GM23248 (cell line): ENCODE data around the gene RAB36. TPM values are rescaled to one million over a fixed set of nuclear protein-coding genes. Genes with fewer than 3 reads are reported as not detected.
A peak's percentile ranks its signal among the peaks of the same experiment; 100 is the strongest.

Experiments used
- DNase-seq: peaks from one replicate; pipeline ENCODE4 v3.0.0-alpha.2; 2015
- H2AFZ ChIP-seq: fragments of 200-600 bp; sonication (generic); 2 replicates; pipeline ENCODE4 v1.6.1; 2016; ENCODE audit warnings: antibody characterized with exemption
- H3F3A ChIP-seq: fragments of 200-600 bp; sonication (generic); 2 replicates; pipeline ENCODE4 v1.6.1; 2016; ENCODE audit warnings: mild to moderate bottlenecking, antibody characterized with exemption, mixed run types; ENCODE audit not compliant: insufficient read depth
- H3K27ac ChIP-seq: fragments of 200-600 bp; sonication (generic); 2 replicates; pipeline ENCODE4 v1.5.1; 2016; ENCODE audit warnings: mild to moderate bottlenecking
- H3K27me3 ChIP-seq: fragments of 200-600 bp; sonication (generic); replicated peaks from 2 replicates; pipeline ENCODE4 v1.6.1; 2016; ENCODE audit warnings: mild to moderate bottlenecking; ENCODE audit not compliant: insufficient read depth
- H3K36me3 ChIP-seq: fragments of 200-600 bp; sonication (generic); 2 replicates; pipeline ENCODE4 v1.6.1; 2016; ENCODE audit warnings: low read depth, mild to moderate bottlenecking
- H3K4me1 ChIP-seq: fragments of 200-600 bp; sonication (generic); 2 replicates; pipeline ENCODE4 v1.6.1; 2016; ENCODE audit warnings: mild to moderate bottlenecking; ENCODE audit not compliant: insufficient read depth
- H3K4me2 ChIP-seq: fragments of 200-600 bp; sonication (generic); one replicate; pipeline ENCODE4 v1.6.1; 2016; ENCODE audit warnings: mild to moderate bottlenecking; ENCODE audit not compliant: unreplicated experiment
- H3K4me3 ChIP-seq: fragments of 200-600 bp; sonication (generic); 2 replicates; pipeline ENCODE4 v1.5.1; 2016; ENCODE audit warnings: mild to moderate bottlenecking
- H3K79me2 ChIP-seq: fragments of 200-600 bp; sonication (generic); 2 replicates; pipeline ENCODE4 v1.6.1; 2016; ENCODE audit warnings: mild to moderate bottlenecking; ENCODE audit not compliant: insufficient read depth
- H3K9ac ChIP-seq: fragments of 200-600 bp; sonication (generic); 2 replicates; pipeline ENCODE4 v1.6.1; 2016; ENCODE audit warnings: mild to moderate bottlenecking
- H3K9me2 ChIP-seq: fragments of 200-600 bp; sonication (generic); 2 replicates; pipeline ENCODE4 v1.6.1; 2016; ENCODE audit warnings: mixed run types, mild to moderate bottlenecking, moderate library complexity; ENCODE audit not compliant: insufficient read depth
- H3K9me3 ChIP-seq: fragments of 200-600 bp; sonication (generic); one replicate; pipeline ENCODE4 v1.6.1; 2017; ENCODE audit warnings: low read depth
- H4K20me1 ChIP-seq: fragments of 200-600 bp; sonication (generic); 2 replicates; pipeline ENCODE4 v1.6.0; 2016; ENCODE audit not compliant: insufficient read depth
- EZH2 ChIP-seq: fragments of 200-600 bp; sonication (generic); IDR thresholded peaks from 2 replicates; pipeline ENCODE4 v1.6.1; 2018; ENCODE audit warnings: antibody characterized with exemption, mild to moderate bottlenecking; ENCODE audit not compliant: insufficient read depth, poor library complexity, severe bottlenecking
- EZH2phosphoT487 ChIP-seq: fragments of 200-600 bp; sonication (generic); IDR thresholded peaks from 2 replicates; pipeline ENCODE4 v1.6.1; 2018; ENCODE audit warnings: antibody characterized with exemption, moderate library complexity, mild to moderate bottlenecking, low read depth; ENCODE audit not compliant: insufficient read depth
- WGBS, 2 experiments: methylation state at CpG; one replicate each; pipeline ENCODE4 v1.1.6; 2015 to 2017; ENCODE audit warnings: low lambda C conversion rate in 2 of 2, low coverage in 1 of 2; ENCODE audit errors: missing lambda C conversion rate in 2 of 2; 5-methylcytosine and 5-hydroxymethylcytosine counted together
- in situ Hi-C: fragments of 300-500 bp; cut with MboI; formaldehyde crosslinking; loops from 2 replicates; pipeline ENCODE4 v1.15.0; 2020
- polyA plus RNA-seq: library from polyadenylated mRNA; unstranded; fragments of >200 nt; fragmentation: Nextera tagmentation; extraction: Ambion mirVana; gene quantifications from 2 replicates; pipeline ENCODE4 v1.2.1, GENCODE V29; 2016
- total RNA-seq: library from RNA; depleted of rRNA; stranded (reverse); fragments of >200 nt; shearing (Covaris generic); gene quantifications from 2 replicates; pipeline ENCODE4 v1.2.3, GENCODE V29; 2014

RAB36 gene
- total and polyA plus RNA-seq, 2 experiments from 2014 or later, result 3.5 to 6.8 TPM

DNA sequence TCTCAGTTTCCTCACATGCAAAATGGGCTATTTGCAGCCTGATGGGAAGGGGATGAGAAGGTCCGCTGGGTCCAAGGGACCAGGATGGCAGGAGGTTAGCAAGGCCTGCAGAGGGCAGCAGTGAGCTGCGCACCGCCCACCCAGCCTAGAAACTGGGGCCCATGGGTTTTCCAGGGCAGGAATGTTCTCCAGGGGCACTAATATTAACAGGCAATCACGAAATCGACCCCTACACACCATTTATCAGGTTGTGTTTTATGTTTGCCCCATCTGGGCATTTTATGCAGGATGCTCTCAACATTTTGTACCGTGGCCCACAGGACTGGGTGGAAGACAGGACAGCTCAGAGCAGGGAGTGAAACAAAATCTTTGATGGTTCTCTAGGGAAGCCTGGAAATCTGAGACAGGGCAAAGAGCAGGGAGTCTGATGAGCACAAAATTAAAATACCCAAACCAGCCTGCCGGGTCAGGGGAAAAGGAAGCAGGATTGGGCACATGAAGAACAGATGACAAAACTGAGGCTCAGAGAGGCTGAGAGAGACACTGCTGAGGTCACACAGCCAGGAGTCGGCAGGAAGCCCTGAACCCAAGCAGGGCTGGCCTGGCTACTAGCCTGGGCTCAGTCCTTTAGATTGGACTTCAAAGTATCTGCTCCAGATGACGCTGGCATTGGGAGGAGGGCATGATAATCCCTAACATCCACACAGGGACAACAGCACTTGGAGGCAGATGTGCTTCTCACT, 33.4 kb downstream of the RAB36 start:
- in situ Hi-C loops, result loop anchor here (5.0 to 25.0 kb wide), 2 partner anchors 94 to 359 kb away; no protein-coding TSS in a partner anchor
- Histone ChIP-seq H3F3A (peaks cover 8% of the 10 kb centered on the region; the same call in 1 of the 2 replicates), H4K20me1 (no peaks in the 10 kb centered on the region), H3K79me2 (peaks cover 24% of the 10 kb centered on the region), H3K4me2 (no peak overlapping the region), H3K9me2 (no peaks in the 10 kb centered on the region), H3K4me3 (no peak overlapping the region), H3K9ac (no peak overlapping the region), H3K4me1 (peaks cover 19% of the 10 kb centered on the region), H3K27ac (no peak overlapping the region), H3K9me3 (no peaks in the 10 kb centered on the region), H2AFZ (peak overlapping the region; percentile 93; the same call in 1 of the 2 replicates), H3K27me3 (no peaks in the 10 kb centered on the region), H3K36me3 (no peaks in the 10 kb centered on the region)
- 25 to 29% methylated on average over 9 of the region's 9 CpGs for WGBS, 2 experiments
- no peak for TF ChIP-seq EZH2phosphoT487
- TF ChIP-seq EZH2, result no peak
- DNase-seq, result peak; percentile 69

DNA sequence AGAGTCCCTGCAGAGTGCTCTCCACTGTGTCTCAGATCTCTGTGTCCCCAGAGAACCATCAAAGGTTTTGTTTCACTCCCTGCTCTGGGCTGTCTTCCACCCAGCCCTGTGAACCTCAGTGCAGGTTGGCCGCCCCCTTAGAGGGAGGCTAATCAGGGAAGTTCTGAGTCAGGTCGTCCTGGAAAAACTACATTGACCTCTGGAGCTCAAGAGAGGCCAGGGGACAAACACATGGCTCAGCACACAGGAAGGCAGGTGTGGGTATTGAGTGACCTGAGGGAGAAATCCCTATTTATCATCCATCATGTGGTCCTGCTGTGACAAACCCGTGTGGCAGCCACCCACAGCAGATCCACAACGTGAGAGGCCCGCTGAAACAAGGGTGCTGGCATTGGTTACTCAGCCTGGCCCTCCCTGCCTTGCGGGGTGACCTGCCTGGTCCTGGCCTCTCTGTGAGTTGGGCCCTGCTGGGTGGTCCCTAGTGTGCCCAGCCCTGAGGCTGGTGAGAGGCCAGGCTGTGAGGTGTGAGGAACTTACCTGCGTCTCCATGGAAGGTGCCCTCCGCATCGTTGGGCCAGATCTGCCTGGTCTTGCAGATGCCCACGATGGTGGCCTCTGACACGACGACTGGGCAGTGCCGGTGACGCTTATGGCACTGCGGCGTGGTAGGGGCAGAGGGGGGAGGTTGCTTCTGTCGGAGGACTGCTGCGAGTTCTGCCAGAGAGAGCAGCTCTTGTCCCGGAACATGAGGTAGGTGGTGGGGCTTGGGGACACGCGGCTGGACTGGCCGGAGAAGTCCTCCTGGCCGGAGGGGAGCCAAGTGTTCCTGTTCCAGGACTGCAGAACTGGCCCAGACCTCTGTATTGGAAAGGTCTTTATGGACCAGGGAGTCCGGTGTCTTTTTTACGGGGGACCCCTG, 34.4 kb downstream of the RAB36 start:
- H3F3A ChIP-seq, result peaks cover 8% of the 10 kb centered on the region; the same call in 1 of the 2 replicates
- H3K4me2 ChIP-seq, result peak overlapping the region; percentile 52
- peak overlapping the region; percentile 93 for H2AFZ ChIP-seq
- no peaks in the 10 kb centered on the region for H3K27me3 ChIP-seq
- no peak overlapping the region for H3K27ac ChIP-seq
- H3K9ac ChIP-seq, result peak overlapping the region; percentile 64
- H3K4me1 ChIP-seq, result peaks cover 22% of the 10 kb centered on the region
- no peaks in the 10 kb centered on the region for H4K20me1 ChIP-seq
- no peaks in the 10 kb centered on the region for H3K36me3 ChIP-seq
- H3K79me2 ChIP-seq, result peaks cover 34% of the 10 kb centered on the region
- peak; percentile 39 for DNase-seq
- 26 to 27% methylated on average over 25 of the region's 25 CpGs for WGBS, 2 experiments
- H3K9me3 ChIP-seq, result no peaks in the 10 kb centered on the region
- in situ Hi-C loops, result loop anchor here (5.0 to 25.0 kb wide), 2 partner anchors 93 to 358 kb away; no protein-coding TSS in a partner anchor
- TF ChIP-seq EZH2phosphoT487, result no peak
- TF ChIP-seq EZH2, result no peak
- H3K4me3 ChIP-seq, result peak overlapping the region; percentile 72
- H3K9me2 ChIP-seq, result no peaks in the 10 kb centered on the region

GRCh38 chr22:23180301-23180892, 35.1 kb downstream of the RAB36 start, which contains the start of gene BCR:
Gene BCR, plus strand, starts transcription at chr22:23180509. Its CDS starts 452 bp downstream, at chr22:23180961.
- Histone ChIP-seq H3K9me2 (no peaks in the 10 kb centered on the region), H4K20me1 (no peaks in the 10 kb centered on the region), H3K9ac (peak within 1 kb of the TSS; percentile 66), H3K4me1 (peaks cover 22% of the 10 kb centered on the region), H3K27me3 (no peaks in the 10 kb centered on the region), H3K4me3 (peak within 1 kb of the TSS; percentile 72), H3K4me2 (peak within 1 kb of the TSS; percentile 80), H3K79me2 (peaks cover 42% of the 10 kb centered on the region), H3K27ac (no peak within 1 kb of the TSS), H3K36me3 (no peaks in the 10 kb centered on the region), H3F3A (peaks cover 8% of the 10 kb centered on the region; the same call in 1 of the 2 replicates), H3K9me3 (no peaks in the 10 kb centered on the region), H2AFZ (peak within 1 kb of the TSS; percentile 93)
- 0 to 1% methylated on average over 2 to 52 of the region's 88 CpGs for WGBS, 2 experiments
- DNase-seq, result peak; percentile 88
- in situ Hi-C loops, result loop anchor here (25.0 kb wide), 1 partner anchor 357 kb away; no protein-coding TSS in a partner anchor
- no peak for TF ChIP-seq EZH2
- no peak for TF ChIP-seq EZH2phosphoT487
